GM23338 (cell line): Measurements from ENCODE around the gene NCK2. TPM values are rescaled to one million over a fixed set of nuclear protein-coding genes. Genes with fewer than 3 reads are reported as not detected.

Experiments used
- ATAC-seq: fragments of 200-7000 bp; cut with Tn5 transposase; 3 replicates; pipeline ENCODE4 v1.9.1; 2020
- DNase-seq: peaks from one replicate; pipeline ENCODE4 v3.0.0-alpha.2; 2015; ENCODE audit warnings: low spot score
- H2AFZ ChIP-seq: fragments of 200-600 bp; sonication (generic); 2 replicates; pipeline ENCODE4 v1.8.0; 2016; ENCODE audit warnings: antibody characterized with exemption, mild to moderate bottlenecking, moderate library complexity
- H3F3A ChIP-seq: fragments of 200-600 bp; sonication (generic); replicated peaks from 2 replicates; pipeline ENCODE4 v1.8.0; 2017; ENCODE audit warnings: antibody characterized with exemption, mixed run types, low read depth
- H3K27ac ChIP-seq: fragments of 200-600 bp; sonication (generic); 2 replicates; pipeline ENCODE4 v1.6.1; 2016; ENCODE audit warnings: low read depth
- H3K27me3 ChIP-seq: fragments of 200-600 bp; sonication (generic); 2 replicates; pipeline ENCODE4 v1.8.0; 2016; ENCODE audit warnings: mild to moderate bottlenecking, mixed run types, moderate library complexity; ENCODE audit not compliant: insufficient read depth
- H3K36me3 ChIP-seq: fragments of 200-600 bp; sonication (generic); 2 replicates; pipeline ENCODE4 v1.8.0; 2016; ENCODE audit warnings: mild to moderate bottlenecking; ENCODE audit not compliant: insufficient read depth
- H3K4me1 ChIP-seq: fragments of 200-600 bp; sonication (generic); 2 replicates; pipeline ENCODE4 v1.8.0; 2016; ENCODE audit warnings: mild to moderate bottlenecking, moderate library complexity; ENCODE audit not compliant: insufficient read depth
- H3K4me2 ChIP-seq: fragments of 200-600 bp; sonication (generic); 2 replicates; pipeline ENCODE4 v1.7.1; 2017; ENCODE audit warnings: mixed run types
- H3K4me3 ChIP-seq: fragments of 200-600 bp; sonication (generic); 2 replicates; pipeline ENCODE4 v1.6.1; 2016; ENCODE audit warnings: mixed run types
- H3K79me2 ChIP-seq: fragments of 200-600 bp; sonication (generic); replicated peaks from 2 replicates; pipeline ENCODE4 v1.8.0; 2017; ENCODE audit warnings: mild to moderate bottlenecking; ENCODE audit not compliant: insufficient read depth
- H3K9me2 ChIP-seq: fragments of 200-600 bp; sonication (generic); 2 replicates; pipeline ENCODE4 v1.8.0; 2017; ENCODE audit not compliant: insufficient read depth
- H4K20me1 ChIP-seq: fragments of 200-600 bp; sonication (generic); replicated peaks from 2 replicates; pipeline ENCODE4 v1.8.0; 2017; ENCODE audit warnings: mild to moderate bottlenecking; ENCODE audit not compliant: insufficient read depth
- H3K27ac Mint-ChIP-seq: 2 replicates; pipeline ENCODE4 v1.8.0; 2020; ENCODE audit warnings: inconsistent platforms, mild to moderate bottlenecking, moderate library complexity, mixed read lengths
- H3K27me3 Mint-ChIP-seq: 3 replicates; pipeline ENCODE4 v1.8.0; 2022; ENCODE audit warnings: low read depth, mild to moderate bottlenecking, moderate library complexity, mixed read lengths, inconsistent platforms; ENCODE audit not compliant: insufficient read depth, poor library complexity
- H3K36me3 Mint-ChIP-seq: 3 replicates; pipeline ENCODE4 v1.8.0; 2021; ENCODE audit warnings: low read depth, mild to moderate bottlenecking, inconsistent platforms, moderate library complexity, mixed read lengths
- H3K4me1 Mint-ChIP-seq: 3 replicates; pipeline ENCODE4 v1.8.0; 2020; ENCODE audit warnings: mild to moderate bottlenecking, inconsistent platforms, mixed read lengths
- H3K4me3 Mint-ChIP-seq: 3 replicates; pipeline ENCODE4 v1.8.0; 2021; ENCODE audit warnings: moderate library complexity, mild to moderate bottlenecking, inconsistent platforms, mixed read lengths
- H3K9me3 Mint-ChIP-seq: 3 replicates; pipeline ENCODE4 v1.8.0; 2020; ENCODE audit warnings: moderate library complexity, mild to moderate bottlenecking, inconsistent platforms, mixed read lengths
- CREB1 ChIP-seq: fragments of 250-450 bp; sonication (Bioruptor Pico); IDR thresholded peaks from 2 replicates; pipeline ENCODE4 v1.5.0; 2020; ENCODE audit warnings: low read depth, mild to moderate bottlenecking, moderate library complexity
- CTCF ChIP-seq, 2 experiments: fragments of 200-600 bp in 1 of 2; sonication (generic) in 1 of 2; conservative IDR thresholded peaks; 2 replicates each; pipeline versions ENCODE4 v1.5.1 to v1.6.1; 2016 to 2017; ENCODE audit warnings: antibody characterized with exemption in 2 of 2, low read depth in 2 of 2, mild to moderate bottlenecking in 2 of 2, moderate library complexity in 1 of 2
- ETS1 ChIP-seq: IDR thresholded peaks from 2 replicates; pipeline ENCODE4 v1.6.1; 2016; ENCODE audit warnings: antibody characterized with exemption
- EZH2 ChIP-seq: fragments of 200-600 bp; sonication (generic); IDR thresholded peaks from one replicate; pipeline ENCODE4 v1.8.0; 2017; ENCODE audit warnings: antibody characterized with exemption, mild to moderate bottlenecking, low read depth; ENCODE audit not compliant: unreplicated experiment
- JUNB ChIP-seq: IDR thresholded peaks from one replicate; pipeline ENCODE4 v1.6.1; 2016; ENCODE audit warnings: antibody characterized with exemption; ENCODE audit not compliant: unreplicated experiment
- POLR2AphosphoS5 ChIP-seq: IDR thresholded peaks from 2 replicates; pipeline ENCODE4 v1.6.1; 2016; ENCODE audit warnings: antibody characterized with exemption, low read depth
- STAT1 ChIP-seq: IDR thresholded peaks from one replicate; pipeline ENCODE4 v1.6.1; 2016; ENCODE audit warnings: antibody characterized with exemption; ENCODE audit not compliant: unreplicated experiment
- ZNF462 ChIP-seq: fragments of 250-450 bp; sonication (Bioruptor Pico); IDR thresholded peaks from 2 replicates; pipeline ENCODE4 v1.5.0; 2020; ENCODE audit warnings: mild to moderate bottlenecking, moderate library complexity
- polyA plus RNA-seq: library from polyadenylated mRNA; unstranded; fragments of >200 nt; fragmentation: Nextera tagmentation; extraction: Ambion mirVana; gene quantifications from 2 replicates; pipeline ENCODE4 v1.2.1, GENCODE V29; 2016
- total RNA-seq: library from RNA; depleted of rRNA; stranded (reverse); fragments of >200 nt; shearing (Covaris generic); gene quantifications from 2 replicates; pipeline ENCODE4 v1.2.3, GENCODE V29; 2014

The NCK2 gene
- total and polyA plus RNA-seq, 2 experiments from 2014 or later: 26.9 to 59.9 TPM

DNA sequence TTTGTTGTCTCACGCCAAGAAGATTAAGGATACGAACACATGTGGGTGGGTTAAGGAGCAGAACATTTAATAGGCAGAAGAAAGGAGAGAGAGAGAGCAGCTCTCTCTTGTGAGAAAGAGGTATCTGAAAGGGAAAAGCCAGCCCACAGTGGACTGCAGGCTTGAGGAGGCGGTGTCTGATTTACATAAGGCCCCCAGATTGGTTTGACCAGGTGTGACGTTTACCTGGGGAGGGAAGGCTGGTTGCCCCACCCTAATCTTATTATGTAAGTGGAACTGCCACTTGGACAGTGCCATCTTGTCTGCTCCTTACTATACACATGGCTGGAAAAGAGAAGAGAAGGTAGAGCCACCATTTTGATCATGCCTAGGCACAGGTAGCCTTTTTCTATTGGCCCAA is 189.2 kb downstream of the NCK2 start:
- DNase-seq (peak; percentile 11), ATAC-seq (no peak)
- Mint-ChIP-seq H3K9me3 (peaks cover 27% of the 10 kb centered on the region), H3K27me3 (no peaks in the 10 kb centered on the region), H3K4me3 (no peak overlapping the region), H3K4me1 (no peaks in the 10 kb centered on the region), H3K27ac (no peak overlapping the region), H3K36me3 (peaks cover 16% of the 10 kb centered on the region)
- Histone ChIP-seq H3K27me3 (no peaks in the 10 kb centered on the region), H3K9me2 (no peaks in the 10 kb centered on the region), H3K4me1 (no peaks in the 10 kb centered on the region), H3F3A (no peaks in the 10 kb centered on the region), H2AFZ (no peak overlapping the region), H3K4me2 (no peak overlapping the region), H3K27ac (no peak overlapping the region), H3K79me2 (no peaks in the 10 kb centered on the region), H4K20me1 (no peaks in the 10 kb centered on the region), H3K36me3 (no peaks in the 10 kb centered on the region; the same call in 1 of the 2 replicates), H3K4me3 (no peak overlapping the region)
- TF ChIP-seq JUNB (no peak), CREB1 (CRISPR knock-in tag) (no peak), CTCF (conservative IDR thresholded peaks at IDR 0.05; ENCODE audit: low read depth in 2 of 2) (no peak), POLR2AphosphoS5 (no peak), ETS1 (no peak)

GRCh38 chr2:105934467-105934866 is 189.8 kb downstream of the NCK2 start:
- H3K27ac ChIP-seq: no peak overlapping the region
- Mint-ChIP-seq H3K27me3 (no peaks in the 10 kb centered on the region), H3K9me3 (peaks cover 29% of the 10 kb centered on the region), H3K4me1 (no peaks in the 10 kb centered on the region), H3K27ac (no peak overlapping the region), H3K4me3 (no peak overlapping the region), H3K36me3 (peaks cover 16% of the 10 kb centered on the region)
- H3K4me3 ChIP-seq: no peak overlapping the region
- no peaks in the 10 kb centered on the region for H3K27me3 ChIP-seq
- no peak overlapping the region for H3K4me2 ChIP-seq
- no peaks in the 10 kb centered on the region for H3K79me2 ChIP-seq
- no peaks in the 10 kb centered on the region for H3K4me1 ChIP-seq
- no peak for ATAC-seq
- no peaks in the 10 kb centered on the region for H4K20me1 ChIP-seq
- H3F3A ChIP-seq: no peaks in the 10 kb centered on the region
- H3K36me3 ChIP-seq: no peaks in the 10 kb centered on the region; the same call in 1 of the 2 replicates
- no peak for DNase-seq
- no peak overlapping the region for H2AFZ ChIP-seq
- H3K9me2 ChIP-seq: no peaks in the 10 kb centered on the region
- TF ChIP-seq STAT1 (no peak), ZNF462 (CRISPR knock-in tag) (no peak), EZH2 (no peak), POLR2AphosphoS5 (no peak), ETS1 (no peak)
